GM21529 (cell line): Measurements from ENCODE around the gene P2RY12.

Experiments used
- ATAC-seq: cut with Tn5 transposase; IDR thresholded peaks from one replicate; pipeline ENCODE4 v1.9.1; 2021; ENCODE audit not compliant: unreplicated experiment

P2RY12 gene

GRCh38 chr3:151307583-151308488, 76.7 kb downstream of the P2RY12 start:
- no peak for ATAC-seq

GRCh38 chr3:151307131-151307530, 77.4 kb downstream of the P2RY12 start:
- no peak for ATAC-seq

- ATAC-seq, result no peak
These were observed 78.3 kb downstream of the P2RY12 start for GRCh38 chr3:151306168-151306810.

GRCh38 chr3:151305775-151306151, 78.8 kb downstream of the P2RY12 start:
- ATAC-seq, result no peak

- ATAC-seq, result no peak
These were observed 79.3 kb downstream of the P2RY12 start for GRCh38 chr3:151305060-151305774.

GRCh38 chr3:151303751-151304150, 80.8 kb downstream of the P2RY12 start:
- ATAC-seq, result no peak

GRCh38 chr3:151301787-151302186, 82.8 kb downstream of the P2RY12 start:
- no peak for ATAC-seq

- ATAC-seq, result no peak
These were observed 84.0 kb downstream of the P2RY12 start for GRCh38 chr3:151300539-151300938.

- no peak for ATAC-seq
These were observed 85.5 kb downstream of the P2RY12 start for GRCh38 chr3:151299006-151299405.

- ATAC-seq, result no peak
These were observed 87.1 kb downstream of the P2RY12 start for GRCh38 chr3:151297429-151297828.

- no peak for ATAC-seq
These were observed 88.3 kb downstream of the P2RY12 start for GRCh38 chr3:151296226-151296625.

- ATAC-seq, result no peak
These were observed 91.4 kb downstream of the P2RY12 start for GRCh38 chr3:151293127-151293526.

GRCh38 chr3:151290673-151291072, 93.9 kb downstream of the P2RY12 start:
- no peak for ATAC-seq

GRCh38 chr3:151289445-151289844, 95.1 kb downstream of the P2RY12 start:
- ATAC-seq, result no peak
